HL-60 (cell line): ENCODE measurements around the gene PRDM16.

Source experiments
- DNase-seq, 2 experiments: peaks; one replicate each; pipeline ENCODE4 v3.0.0-alpha.2; 2010 to 2020; ENCODE audit warnings: low read depth in 1 of 2, low spot score in 1 of 2
- H3K27ac ChIP-seq: fragments of 250-450 bp; sonication (Bioruptor Pico); replicated peaks from 2 replicates; pipeline ENCODE4 v1.5.1; 2020; ENCODE audit warnings: mild to moderate bottlenecking, moderate library complexity
- H3K27me3 ChIP-seq: fragments of 250-450 bp; sonication (Bioruptor Pico); 2 replicates; pipeline ENCODE4 v1.5.1; 2021; ENCODE audit warnings: mild to moderate bottlenecking, moderate library complexity; ENCODE audit not compliant: insufficient read depth, poor library complexity, severe bottlenecking
- H3K4me3 ChIP-seq: replicated peaks from 2 replicates; pipeline ENCODE4 v1.5.1; 2011; ENCODE audit warnings: mild to moderate bottlenecking, control low read depth, low read length; ENCODE audit not compliant: insufficient read depth
- CTCF ChIP-seq: IDR thresholded peaks from one replicate; pipeline ENCODE4 v1.5.1; 2011; ENCODE audit warnings: low read length, control low read depth, inconsistent platforms; ENCODE audit not compliant: insufficient read depth
- GABPA ChIP-seq: IDR thresholded peaks from 2 replicates; pipeline ENCODE4 v1.6.1; 2012; ENCODE audit warnings: low read depth
- POLR2AphosphoS5 ChIP-seq: IDR thresholded peaks from 2 replicates; pipeline ENCODE4 v1.6.1; 2012; ENCODE audit warnings: low read depth
- REST ChIP-seq: IDR thresholded peaks from 2 replicates; pipeline ENCODE4 v1.6.1; 2012; ENCODE audit warnings: low read depth; ENCODE audit not compliant: insufficient replicate concordance
- SPI1 ChIP-seq: IDR thresholded peaks from 2 replicates; pipeline ENCODE4 v1.6.1; 2012; ENCODE audit warnings: low read depth, mild to moderate bottlenecking, borderline replicate concordance

Gene PRDM16

GRCh38 chr1:3116150-3116510 lies 47.1 kb downstream of the PRDM16 start:
- Histone ChIP-seq H3K4me3 (no peak overlapping the region), H3K27me3 (no peaks in the 10 kb centered on the region), H3K27ac (no peak overlapping the region)
- TF ChIP-seq GABPA (no peak), REST (no peak), POLR2AphosphoS5 (no peak), SPI1 (no peak), CTCF (no peak)
- DNase-seq = no peak

GRCh38 chr1:3116560-3116959 lies 47.6 kb downstream of the PRDM16 start:
- Histone ChIP-seq H3K27ac (no peak overlapping the region), H3K4me3 (no peak overlapping the region), H3K27me3 (no peaks in the 10 kb centered on the region)
- TF ChIP-seq GABPA = no peak
- no peak for TF ChIP-seq REST
- TF ChIP-seq POLR2AphosphoS5 = no peak
- no peak for TF ChIP-seq SPI1
- TF ChIP-seq CTCF = no peak
- DNase-seq = no peak

- Histone ChIP-seq H3K27me3 (no peaks in the 10 kb centered on the region), H3K27ac (no peak overlapping the region), H3K4me3 (no peak overlapping the region)
- TF ChIP-seq SPI1 (no peak), POLR2AphosphoS5 (no peak), GABPA (no peak), CTCF (no peak), REST (no peak)
- no peak for DNase-seq
Observed at GRCh38 chr1:3117879-3118278, 48.9 kb downstream of the PRDM16 start.
